ENCODE data around the gene NUBP2.

NUBP2 gene, protein sequence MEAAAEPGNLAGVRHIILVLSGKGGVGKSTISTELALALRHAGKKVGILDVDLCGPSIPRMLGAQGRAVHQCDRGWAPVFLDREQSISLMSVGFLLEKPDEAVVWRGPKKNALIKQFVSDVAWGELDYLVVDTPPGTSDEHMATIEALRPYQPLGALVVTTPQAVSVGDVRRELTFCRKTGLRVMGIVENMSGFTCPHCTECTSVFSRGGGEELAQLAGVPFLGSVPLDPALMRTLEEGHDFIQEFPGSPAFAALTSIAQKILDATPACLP

DNA sequence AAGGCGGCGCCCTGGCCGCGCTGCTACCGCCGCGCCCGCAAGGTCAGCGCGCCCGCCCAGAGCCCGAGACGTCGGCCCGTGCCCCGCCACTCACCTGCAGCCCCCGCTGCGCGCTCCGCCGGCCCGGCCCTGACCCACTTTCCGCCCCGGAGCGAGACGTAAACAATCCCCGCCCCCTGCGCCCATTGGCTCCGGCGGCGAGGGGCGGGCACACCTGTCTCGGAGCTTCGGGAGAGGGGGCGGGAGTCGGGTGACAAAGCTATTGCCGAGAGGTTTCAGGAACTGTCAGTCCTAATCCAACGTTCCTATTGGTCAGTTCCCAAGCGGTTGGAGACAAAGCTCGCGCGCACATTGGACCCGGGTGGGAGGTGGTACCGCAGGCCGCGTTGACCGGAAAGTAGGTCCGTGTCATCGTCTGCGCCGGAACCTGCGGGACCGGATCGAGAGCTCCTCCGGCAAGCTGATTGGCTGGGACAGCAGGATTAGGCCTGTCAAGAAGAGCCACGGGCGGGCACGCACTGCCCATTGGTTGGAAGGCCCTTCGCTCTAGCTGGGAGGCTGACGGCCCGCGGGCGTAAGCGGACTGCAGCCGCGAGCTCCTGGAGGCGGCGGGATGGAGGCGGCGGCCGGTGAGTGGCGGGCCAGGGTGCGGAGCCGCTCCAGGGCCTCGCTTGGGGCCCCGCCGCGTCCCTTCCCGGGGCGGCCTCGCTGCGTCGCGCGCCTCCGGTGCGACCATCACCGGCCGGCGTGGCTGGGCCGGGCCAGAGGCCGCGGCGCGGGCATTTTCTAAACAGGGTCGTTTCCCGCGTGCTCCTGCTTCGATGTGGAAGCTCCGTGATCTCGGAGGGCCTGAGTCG lies at the start of gene NUBP2, which contains the start of gene SPSB3:
TSS of gene NUBP2 (plus strand) at position 553 of the 857 bp plus-strand sequence. CDS start at position 614, 61 bp downstream.
TSS of gene SPSB3 (minus strand) at position 164 of the 857 bp plus-strand sequence. CDS start 1,088 bp downstream, outside the sequence.
- peak; percentile 100 for DNase-seq

DNA sequence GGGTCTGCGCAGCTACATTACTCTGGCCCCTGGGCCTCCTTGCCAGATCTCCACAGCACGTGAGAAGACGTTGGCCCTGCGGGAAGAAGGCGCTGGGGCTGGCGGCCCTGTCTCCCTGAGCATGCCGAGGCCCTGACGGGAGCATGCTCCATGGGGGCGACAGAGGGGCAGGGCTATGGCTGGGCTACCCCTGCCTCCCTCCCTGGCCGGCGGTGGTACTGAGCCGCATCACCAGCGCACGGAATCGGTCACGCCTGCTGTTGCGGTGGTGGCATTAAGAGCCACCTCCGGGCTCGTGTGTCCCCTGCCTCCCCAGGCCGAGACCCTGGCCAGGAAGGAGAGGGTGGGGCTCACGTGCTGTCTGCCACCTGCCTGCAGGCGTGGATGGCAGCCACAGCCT lies 48.6 kb upstream of the NUBP2 start:
- DNase-seq: no peak

DNA sequence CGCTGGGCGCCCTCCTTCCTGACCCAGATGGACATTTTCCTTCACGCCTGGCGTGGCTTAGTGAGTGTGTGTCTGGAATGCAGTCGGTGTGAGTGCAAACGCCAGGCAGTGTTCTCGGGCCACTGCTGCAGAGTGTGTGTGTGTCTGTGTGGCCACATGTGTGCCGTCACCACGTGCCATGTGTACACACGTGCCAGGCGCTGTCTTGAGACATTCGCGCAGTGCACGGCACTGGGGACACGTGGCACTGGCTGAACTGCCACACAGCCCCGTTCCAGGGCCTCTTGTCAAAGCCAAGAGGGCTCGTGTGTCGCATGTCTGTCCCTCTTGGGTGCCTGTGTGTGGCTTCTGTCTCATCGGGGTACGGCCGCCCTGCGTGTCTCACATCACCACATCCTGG lies 47.9 kb upstream of the NUBP2 start:
- no peak for DNase-seq

DNA sequence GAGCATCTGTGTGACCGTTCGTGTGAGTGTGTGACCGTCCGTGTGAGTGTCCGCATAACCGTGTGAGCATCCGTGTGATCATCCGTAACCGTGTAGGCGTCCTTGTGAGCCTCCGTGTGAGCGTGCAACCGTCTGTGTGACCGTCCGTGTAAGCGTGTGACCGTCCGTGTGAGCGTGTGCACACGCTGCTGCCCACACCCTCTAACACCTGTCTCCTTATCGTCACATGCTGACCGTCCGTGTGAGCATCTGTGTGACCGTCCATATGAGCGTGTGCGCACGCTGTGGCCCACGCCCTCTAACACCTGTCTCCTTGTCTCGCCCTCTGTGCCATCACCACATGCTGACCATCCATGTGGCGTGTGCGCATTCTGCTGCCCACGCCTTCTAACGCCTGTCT lies 42.5 kb upstream of the NUBP2 start:
- DNase-seq: no peak

DNA sequence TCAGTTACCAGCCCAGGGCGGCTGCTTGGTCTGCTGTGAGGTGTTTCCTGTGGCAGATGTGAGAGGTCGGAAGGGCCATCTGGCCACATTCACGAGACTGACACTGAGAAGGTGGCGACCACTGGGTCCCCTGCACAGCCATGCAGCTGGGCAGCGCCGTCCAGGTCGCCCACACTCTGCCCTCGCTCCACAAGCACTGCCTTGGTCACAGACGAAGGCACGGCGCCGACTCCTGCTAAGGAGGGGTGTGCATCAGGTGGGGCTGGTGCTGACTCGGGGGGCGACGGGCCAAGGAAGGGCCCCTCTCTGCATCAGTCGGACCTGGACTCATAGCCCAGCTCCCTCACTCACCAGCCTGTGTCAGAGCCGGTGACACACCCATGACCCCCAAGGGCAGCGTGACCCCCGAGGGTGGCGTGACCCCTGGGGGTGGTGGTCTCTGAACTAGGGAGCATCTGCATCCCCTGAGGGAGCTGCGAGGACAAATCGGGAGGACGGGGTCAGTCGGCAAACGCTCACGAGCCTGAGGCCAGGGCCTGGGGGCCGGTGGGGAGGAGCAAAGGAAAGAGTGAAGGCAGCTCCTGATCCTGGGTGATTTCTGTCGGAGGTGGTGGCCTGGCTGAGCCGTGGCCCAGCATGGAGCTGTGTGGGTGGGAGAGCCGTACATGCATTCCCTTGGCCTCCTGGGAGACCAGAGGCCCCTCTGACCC lies 41.8 kb upstream of the NUBP2 start:
- no peak for DNase-seq

DNA sequence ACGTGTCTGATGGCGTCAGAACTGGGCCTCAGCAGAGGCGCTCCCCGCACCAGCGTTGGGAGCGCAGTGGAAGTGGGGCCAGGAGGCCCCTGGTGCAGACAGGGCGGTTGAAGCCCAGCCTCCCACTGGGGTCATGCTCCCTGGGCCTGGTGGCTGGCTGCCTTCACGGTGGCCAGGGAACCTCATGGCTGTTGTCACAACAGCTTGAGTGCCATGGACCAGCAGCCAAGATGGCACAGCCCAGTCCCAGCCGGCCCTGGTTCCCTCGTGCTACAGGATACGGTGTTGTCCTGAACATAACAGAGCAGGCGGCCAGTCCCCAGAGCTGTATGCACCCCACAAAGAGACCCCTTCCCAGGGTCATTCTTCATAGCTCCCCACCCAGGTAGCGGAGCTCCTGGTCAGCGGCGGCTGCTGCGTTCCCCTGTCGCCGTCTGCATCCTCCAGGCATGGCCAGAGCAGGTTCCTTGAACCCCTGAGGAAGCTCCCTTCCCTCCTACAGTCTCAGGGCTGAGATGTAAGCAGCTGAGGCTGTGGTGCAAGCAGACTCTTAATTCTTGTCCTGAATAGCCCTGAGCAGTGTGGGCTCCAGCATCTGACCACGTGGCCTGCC lies 41.1 kb upstream of the NUBP2 start:
- no peak for DNase-seq

DNA sequence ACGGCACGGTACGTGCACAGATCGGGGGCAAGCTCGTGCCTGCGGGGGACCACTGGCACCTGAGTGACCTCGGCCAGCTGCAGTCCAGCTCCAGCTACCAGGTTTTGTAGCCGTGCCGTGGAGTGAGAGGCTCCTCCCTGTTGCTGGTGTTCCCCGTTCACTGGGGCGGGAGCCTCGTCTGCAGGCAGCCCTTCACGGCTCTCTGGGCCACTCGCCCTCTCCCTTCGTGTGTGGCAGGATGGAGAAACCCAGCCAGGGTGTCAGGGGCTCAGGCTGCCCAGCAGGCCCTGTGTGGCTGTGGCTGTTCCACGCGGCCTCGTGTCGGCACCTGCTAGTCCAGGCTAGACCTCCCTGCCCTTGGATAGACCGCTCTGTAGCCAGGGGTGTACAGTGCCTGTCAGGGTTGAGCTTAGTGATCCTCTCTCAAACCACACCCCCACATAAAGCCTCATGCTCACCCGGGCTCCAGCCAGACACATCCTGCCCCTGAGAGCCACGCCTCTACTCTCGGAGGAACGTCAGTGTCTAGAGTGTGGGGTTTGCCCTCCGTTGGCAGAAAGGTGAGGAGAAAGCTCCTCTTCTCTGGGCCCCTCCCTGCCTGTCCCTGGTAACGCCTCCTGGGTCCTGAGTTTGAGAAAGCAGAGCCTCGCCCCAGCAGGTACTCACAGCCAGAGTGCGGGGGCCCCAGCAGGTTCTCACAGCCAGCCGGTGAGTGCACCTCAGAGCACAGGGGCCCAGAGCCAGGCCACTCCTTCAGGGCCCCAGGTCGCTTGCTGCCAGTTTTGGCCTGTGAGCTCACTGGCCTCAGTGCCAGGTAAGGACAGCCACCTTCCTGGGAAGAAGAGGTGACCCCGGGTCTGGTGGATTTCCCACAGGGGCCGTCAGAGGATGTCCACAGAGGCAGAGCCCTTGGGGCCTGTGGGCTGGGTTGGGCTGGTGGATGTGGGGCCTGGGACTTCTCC lies 39.1 kb upstream of the NUBP2 start:
- DNase-seq: no peak

DNA sequence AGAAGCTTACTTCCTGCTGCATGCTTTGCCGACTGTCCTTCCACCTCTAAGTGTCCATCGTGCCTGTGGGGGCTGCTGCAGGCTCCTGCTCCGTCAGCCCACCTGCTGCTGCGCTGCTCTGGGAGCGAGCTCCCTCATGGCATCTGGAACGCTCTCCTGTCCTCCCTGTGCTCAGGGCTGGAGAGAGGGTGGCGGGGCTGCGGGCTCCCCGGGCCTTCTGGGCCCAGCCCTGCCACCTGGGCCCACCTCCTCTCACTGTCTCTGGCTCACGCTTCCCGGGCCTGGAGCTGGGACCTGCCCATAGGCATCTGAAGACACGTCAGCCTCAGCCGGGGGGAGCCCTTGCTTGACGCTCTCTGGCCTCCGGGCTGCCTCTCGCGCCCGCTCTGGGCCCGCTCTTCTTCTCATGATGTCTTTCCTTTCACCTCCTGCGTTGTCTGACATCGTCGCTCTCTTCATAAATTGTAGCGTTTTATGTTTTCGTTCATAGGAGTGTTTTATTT lies 38.4 kb upstream of the NUBP2 start:
- DNase-seq: no peak

DNA sequence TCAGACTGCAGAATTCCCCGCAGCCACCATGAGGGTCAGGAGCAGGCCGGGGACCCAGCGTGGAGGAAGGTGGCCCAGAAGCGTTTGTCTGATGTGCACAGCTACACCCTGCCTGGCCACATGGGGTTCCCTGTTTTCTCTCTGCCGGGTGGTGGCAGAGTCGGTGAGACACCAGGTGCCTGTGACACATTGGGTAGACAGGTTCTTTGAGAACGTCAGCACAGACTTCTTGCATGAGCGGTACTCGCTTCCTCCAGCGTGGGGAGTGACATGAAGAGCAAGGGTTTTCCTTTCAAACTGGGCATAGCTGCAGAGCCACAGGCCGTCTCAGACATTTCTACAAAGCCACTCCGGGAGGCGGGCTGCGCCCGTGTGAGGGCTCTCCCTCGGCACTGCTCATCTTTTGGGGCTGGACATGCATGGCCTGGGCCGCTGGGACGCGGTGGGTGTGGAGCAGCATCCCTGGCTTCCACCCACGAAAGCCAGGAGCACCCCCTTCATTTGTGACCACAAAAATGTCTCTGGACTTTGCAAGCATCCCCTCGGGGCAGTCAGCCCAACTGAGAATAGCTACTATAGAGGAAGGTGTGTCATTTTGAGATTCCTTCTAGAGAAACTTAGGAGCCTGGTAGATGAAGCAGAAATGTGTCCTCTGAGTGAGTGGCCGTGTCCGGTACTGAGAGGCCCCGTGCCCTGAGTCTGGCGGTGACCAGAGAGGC lies 37.4 kb upstream of the NUBP2 start:
- DNase-seq: peak; percentile 75

DNA sequence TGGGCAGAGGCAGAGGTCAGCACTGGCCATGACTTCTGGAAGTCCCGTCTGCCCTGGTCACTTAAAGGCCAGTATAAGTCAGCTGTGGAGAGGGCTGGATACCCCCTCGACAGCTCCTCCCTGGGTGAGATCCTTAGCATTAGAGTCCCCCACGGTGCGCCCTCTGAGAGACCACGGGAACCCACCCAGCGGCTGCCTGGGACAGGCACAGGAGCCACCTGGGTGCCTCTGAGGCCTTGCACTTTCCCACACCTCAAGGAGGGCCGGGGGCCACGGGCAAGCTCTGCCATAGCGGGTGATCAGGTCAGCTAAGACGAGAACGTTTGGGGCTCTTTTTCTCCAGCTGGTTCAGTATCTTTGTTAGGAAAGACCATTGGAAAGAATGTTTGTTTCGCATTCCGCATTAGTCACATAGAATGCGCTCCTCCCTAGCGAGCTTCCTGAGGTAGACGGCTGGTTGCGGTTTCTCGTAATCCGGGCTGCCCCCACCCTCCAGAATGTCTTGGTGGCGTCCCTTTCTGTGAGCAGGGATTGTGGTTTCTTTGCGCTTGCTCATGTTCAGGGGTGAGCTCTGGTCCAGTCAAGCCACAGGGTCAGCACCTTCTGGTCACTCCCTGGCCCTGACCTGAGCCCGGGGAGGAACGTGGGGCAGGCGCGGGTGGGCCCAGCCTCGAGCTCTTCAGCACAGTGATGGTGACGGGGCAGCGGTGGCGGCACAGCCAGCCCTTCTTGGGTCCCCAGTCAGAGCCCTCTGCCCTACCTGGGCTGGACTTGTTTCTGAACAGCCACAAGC lies 36.7 kb upstream of the NUBP2 start:
- peak; percentile 72 for DNase-seq

DNA sequence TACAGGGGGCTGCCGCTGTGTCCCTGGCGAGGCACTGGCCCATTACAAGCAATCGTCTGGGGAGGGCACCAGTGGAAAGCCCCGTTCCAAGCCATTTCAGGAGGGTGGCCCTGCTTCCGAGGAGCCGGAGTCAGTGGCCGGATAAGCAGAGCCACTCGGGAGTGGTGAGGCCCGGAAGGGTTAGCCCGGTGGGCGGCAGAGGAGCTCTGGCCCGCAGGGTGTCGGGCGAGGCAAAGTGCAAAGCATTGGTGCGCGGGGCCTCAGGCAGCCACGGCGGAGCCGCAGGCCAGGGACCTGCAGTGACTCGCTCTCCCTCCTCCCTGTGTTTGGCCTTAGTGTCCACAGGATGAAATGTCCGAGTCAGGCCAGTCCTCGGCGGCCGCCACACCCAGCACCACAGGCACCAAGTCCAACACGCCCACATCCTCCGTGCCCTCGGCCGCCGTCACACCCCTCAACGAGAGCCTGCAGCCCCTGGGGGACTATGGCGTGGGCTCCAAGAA lies 36.0 kb upstream of the NUBP2 start:
- DNase-seq: no peak

DNA sequence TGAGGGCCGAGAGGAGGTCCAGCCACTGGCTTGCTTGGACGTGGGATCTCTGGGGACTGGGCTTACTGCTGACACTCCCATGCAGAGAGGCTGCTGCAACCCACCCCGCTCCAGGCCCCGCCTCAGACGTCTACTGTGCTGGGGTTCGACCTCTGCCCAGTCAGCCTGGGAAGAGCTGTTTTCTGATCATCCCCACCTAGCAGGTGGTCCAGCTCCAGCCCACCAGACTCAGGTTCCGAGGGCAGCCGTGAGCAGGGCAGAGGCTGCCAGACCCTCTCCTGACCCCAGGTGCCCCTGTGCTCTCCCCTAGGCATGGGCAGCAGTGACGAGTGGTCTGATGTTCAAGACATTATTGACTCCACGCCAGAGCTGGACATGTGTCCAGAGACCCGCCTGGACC lies 34.8 kb upstream of the NUBP2 start:
- no peak for DNase-seq

DNA sequence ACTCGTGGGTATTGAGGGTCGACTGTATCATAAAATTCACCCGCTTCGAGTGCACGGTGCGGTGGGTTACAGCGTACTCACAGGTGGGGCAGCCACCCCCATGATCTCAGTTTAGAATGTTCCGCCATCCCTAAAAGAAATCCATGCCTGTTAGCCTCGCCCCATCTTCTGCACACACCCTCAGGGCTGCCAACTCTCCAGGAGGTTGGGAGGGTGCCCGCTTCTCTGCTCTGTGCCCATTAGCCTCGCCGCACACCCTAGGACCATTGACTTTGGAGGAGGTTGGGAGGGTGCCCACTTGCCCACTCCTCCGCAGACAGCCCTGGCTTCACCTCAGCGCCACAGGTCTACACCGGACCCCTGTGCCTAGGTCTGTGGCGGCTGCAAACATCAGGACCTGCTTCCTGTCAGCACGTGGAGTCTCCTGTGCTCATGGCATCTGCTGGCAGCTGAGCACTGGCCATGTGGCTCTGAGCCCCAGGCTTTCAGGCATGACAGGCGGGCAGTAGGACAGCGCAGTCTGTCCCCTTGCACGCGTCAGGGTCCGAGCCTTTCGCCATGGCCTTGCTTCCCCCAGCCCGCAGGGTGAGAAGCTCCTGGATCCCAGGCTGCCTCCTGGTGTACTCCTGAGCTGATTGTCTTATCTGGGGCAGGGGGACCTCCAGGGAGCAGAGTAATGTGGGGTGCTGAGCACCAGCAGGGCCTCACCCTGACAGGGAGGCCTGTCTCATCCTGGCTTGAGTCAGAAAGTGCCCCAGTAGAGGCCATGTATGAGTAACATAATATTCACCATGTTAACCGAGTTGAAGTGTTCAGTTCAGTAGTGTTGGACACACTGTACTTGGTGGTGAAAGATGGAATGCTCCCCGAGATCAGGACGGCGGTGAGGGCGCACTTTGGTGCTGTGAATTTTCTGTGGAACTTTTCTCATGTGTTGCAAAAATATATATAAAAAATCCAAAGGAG lies 33.3 kb upstream of the NUBP2 start:
- no peak for DNase-seq

DNA sequence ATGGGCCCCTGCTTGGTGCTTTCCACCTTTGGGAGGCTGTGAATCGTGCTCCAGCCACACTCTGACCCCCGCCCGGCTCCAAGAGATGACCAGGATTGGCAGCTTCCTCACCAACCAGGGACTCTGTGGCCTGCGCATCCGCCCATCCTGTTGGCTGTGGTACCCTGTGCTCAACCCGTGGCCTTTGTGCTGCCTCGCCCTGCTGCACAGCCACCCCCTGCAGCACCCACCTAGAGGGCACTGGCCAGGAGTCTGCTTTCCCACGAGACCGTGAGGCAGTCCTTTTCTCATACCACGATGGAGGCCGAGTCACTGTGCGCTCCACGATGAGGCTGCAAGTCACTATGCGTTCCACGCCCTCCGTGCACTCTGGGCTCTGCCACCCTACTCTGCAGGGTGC lies 30.8 kb upstream of the NUBP2 start:
- DNase-seq: no peak

DNA sequence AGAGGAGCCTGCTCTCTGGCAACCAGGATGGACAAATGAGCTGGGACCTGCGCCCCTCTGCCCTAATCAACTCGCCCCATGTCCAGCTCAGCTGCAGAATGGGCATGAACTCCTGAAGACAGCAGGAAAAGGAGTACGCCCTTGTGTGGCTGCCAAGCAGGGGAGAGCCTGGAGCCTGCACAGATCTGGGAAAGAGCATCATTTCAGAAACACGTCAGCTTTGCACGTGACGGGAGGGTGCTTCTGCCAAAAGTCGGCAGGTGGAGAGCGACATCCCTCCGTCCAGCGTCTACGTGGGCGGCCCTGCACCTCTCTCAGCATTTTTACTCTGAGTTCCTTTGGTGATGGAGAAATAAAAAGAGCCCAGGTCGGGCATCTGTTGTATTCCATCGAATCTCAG lies 29.9 kb upstream of the NUBP2 start:
- DNase-seq: no peak

DNA sequence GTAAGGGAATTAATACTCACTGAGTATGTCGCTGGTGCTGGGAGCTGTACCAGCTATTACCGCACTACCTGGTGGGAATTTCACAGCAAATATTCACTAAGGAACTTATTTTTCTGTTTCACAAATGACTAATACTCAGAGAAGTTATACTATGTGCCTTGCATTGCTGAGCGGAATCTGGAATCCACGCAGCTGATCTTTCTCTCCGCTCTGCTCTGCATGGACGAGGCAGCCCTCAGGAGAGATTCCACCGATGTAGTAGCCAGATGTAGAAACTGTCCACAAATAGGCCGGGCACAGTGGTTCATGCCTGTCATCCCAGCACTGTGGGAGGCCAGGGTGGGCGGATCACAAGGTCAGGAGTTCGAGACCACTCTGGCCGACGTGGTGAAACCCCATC lies 28.6 kb upstream of the NUBP2 start:
- DNase-seq: no peak

DNA sequence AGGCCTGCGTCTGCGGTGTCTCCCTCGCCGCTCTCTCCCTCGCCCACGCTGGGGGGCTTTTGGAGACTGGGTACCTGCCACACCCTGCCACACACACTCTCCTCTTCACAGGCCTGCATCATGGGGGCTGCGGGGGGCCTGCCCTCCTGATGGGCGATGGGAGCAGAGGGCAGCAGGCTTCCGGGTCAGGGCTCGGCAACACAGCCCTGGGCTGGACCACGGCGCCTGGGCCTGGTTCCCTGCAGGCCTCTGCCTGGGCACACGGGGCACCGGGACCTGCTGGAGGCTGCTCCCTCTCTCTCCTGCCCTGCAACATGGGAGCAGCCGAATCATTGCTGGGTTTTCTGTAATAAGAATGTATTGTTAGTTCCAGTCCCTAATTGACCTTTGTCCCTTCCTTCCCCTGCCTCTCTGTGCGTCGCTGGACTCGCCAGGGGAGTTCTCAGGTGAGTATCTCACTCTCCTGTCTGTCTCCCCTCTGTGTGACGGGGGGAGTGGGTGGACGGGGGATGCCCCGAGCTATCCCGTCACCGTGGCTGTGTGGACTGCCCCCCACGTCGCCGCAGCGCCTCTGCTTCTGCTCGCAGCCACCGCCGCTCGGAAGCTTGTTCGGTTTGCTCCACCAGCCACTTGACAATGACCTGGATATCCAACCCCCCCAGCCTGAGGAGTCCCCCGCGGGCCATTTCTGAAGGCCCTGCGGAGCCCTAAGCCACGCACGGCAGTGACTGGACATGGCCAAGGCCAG lies 24.9 kb upstream of the NUBP2 start:
- no peak for DNase-seq

DNA sequence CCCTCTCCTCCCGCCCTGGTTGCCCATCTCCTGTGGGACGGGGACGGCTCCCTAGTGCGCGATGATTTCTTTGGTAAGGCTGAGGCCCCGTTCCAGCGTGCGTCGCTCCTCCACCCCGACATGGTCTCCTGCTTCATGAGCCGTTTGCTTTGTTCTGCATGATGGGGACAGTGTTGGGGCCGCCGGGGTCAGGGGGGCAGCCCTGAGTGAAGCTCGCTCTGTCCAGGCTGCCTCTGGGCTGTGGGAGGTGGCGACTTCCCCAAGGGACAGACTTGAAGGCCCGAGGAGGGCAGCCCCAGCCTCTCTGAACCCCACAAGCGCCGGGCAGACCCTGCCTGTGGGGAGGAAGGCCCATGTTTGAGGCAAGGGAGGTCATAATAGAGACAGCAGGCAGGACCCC lies 23.8 kb upstream of the NUBP2 start:
- no peak for DNase-seq
